HG03135 (cell line): Measurements from ENCODE around the gene SPATA12.
A peak's percentile ranks its signal among the peaks of the same experiment; 100 is the strongest.

Experiments used
- ATAC-seq: cut with Tn5 transposase; IDR thresholded peaks from one replicate; pipeline ENCODE4 v1.9.1; 2021; ENCODE audit warnings: mild to moderate bottlenecking, moderate library complexity; ENCODE audit not compliant: unreplicated experiment

Gene SPATA12

DNA sequence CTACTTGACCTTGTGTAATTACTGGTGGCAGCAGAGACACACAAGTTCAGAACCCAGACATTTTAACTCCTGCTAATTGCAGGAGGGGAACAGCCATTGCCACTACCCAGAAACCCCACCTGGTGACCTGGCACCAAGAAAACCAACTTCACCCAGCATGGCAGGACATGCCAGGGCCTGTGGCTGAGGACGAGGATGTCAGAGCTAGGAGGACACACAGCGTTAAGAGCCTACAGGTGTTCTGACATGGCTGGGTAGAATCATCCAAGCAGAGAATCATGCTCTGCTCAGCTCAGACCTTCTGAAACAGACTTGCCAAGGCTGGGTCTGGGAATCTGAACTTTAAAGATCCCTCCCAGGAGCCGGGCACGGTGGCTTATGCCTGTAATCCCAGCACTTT is 11.7 kb upstream of the SPATA12 start:
- ATAC-seq, result no peak

DNA sequence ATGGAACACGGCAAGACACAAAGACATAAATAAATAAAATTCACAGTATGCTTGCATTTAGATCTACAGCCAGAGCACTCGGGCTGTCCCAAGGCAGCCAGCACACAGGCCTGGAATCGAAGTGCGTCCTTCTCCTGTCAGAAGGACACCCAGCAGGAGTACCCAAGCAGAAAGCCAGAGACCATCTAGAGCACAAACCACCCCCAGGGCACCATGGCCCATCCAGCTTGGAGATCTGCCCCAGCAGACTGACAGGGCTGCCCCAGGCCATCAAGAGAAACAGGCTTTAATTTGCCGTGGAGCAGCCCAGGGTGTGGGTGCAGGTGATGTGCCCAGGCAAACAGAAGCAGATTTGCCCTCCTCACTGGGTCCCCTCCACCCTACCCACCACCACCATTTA is 7.8 kb upstream of the SPATA12 start:
- no peak for ATAC-seq

DNA sequence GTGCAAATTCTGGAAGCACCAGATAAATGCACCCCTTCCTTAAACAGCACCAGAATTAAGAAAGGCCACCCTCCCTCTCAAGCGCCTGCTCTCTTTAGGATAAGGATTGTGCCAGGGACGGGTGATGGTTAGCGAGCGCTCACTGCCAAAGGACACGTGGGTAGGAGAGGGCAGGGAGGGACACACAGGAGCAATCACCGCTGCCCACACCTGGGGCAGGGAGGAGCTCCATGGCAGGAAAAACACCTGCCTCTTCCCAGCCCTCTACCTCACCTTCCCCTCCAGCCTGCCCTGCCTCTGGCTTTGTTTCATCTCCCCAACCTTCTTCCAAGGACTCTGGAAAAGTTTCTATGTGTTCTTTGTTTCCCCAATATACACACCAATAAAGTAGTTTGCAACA is 7.3 kb upstream of the SPATA12 start:
- no peak for ATAC-seq

- no peak for ATAC-seq
Observed at GRCh38 chr3:57057351-57057750, 3.1 kb upstream of the SPATA12 start.

DNA sequence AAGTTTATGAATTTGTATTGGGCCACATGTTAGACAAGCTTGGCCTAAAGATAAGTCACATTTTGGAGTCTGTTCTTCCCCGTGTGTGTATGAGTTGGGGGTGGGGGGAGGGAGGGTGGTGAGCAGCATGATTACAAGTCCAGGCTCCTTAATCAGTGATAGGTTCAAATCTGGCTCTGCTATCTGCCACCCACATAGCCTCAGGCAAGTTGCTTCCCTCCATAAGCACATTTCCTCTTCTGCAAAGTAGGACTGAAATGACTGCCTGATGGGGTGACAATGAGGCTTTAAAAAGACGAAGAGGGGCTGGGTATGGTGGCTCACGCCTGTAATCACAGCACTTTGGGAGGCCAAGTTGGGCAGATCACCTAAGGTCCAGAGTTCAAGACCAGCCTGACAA is 1.1 kb upstream of the SPATA12 start:
- no peak for ATAC-seq

- ATAC-seq, result no peak
Observed at GRCh38 chr3:57061556-57061955, 1.1 kb downstream of the SPATA12 start.

DNA sequence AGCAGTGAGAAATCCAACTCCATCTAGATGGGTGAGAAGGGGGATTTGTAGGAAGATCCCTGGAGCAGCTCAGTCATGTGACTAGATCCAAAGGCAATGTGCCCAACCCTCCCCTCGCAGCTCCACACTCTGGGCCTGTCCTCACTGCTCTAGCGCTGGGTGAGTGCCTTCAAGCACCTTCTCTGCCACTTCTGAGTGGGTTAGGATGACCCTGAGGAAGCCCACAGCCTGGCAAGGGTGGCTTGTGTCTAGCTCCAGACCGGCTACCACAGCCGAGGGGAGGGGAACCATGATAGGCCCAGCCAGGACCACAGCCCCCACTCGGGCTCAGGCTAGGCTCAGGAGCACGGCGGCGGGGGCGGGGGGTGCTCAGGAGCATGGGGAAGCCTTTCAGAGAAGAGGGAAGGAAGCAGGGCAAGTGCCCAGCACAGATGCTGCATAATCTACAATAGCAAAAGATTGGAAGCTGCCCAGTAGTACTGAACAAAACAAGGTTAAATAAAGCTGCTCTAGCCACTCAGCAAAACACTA is 1.7 kb downstream of the SPATA12 start:
- no peak for ATAC-seq

GRCh38 chr3:57063032-57063431 is 2.6 kb downstream of the SPATA12 start:
- no peak for ATAC-seq

GRCh38 chr3:57064001-57064400 is 3.5 kb downstream of the SPATA12 start:
- ATAC-seq, result no peak

DNA sequence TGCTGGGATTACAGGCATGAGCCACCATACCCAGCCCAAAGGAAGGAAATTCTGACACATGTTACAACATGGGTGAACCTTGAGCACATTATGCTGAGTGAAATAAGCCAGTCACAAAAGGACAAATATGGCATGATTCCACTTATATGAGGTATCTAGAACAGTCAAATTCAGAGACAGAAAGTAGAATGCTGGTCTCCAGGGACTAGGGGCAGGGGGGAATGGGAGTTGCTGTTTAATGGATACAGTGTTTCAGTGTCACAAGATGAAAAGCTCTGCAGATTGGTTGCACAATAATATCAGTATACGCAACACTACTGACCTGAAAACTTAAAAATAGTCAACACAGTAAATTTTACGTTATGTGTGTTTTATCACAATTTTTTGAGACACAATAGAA is 4.1 kb downstream of the SPATA12 start:
- ATAC-seq, result no peak

- no peak for ATAC-seq
Observed at GRCh38 chr3:57065588-57065987, 5.1 kb downstream of the SPATA12 start.

DNA sequence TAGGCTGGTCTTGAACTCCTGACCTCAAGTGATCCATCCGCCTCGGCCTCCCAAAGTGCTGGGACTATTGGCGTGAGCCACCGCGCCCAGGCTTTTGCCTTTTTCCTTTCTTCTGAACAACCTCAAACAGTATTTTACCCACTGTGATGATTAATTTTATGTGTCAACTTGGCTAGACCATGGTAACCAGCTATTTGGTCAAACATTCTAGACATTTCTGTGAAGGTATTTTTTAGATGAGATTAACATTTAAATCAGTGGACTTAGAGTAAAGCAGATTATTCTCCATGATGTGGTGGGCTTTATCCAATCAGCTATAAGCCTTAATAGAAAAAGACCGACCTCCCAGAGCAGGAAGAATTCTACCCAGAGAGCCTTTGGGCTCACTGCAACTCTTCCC is 6.0 kb downstream of the SPATA12 start:
- ATAC-seq, result no peak

DNA sequence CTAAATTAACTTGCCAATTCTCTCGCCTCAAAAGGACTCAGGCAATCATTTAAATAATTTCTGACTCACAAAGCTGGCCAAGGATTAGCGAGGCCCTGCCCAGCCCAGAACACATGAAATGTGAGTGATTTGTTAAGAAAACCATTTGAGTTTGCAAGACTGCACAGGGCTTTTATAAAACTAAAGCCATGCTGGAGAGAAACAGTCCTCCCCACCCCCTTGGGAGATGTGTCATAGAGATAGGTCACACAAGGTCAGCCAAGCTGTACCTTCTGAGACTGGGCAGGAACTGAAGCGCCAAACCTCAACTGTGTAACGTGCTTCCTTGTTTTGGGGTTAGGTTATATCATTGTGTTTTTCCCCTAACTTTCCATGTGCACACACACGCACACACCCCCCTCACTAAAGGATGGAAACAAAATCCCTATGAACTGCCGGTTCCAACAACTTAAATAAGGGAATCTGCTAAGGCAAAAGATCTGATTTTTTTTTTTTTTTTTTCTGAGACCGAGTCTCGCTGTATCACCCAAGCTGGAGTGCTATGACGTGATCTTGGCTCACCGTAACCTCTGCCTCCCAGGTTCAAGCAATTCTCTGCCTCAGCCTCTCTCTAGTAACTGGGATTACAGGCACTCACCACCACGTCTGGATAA is 8.1 kb downstream of the SPATA12 start:
- ATAC-seq, result peak; percentile 97

- ATAC-seq, result no peak
Observed at GRCh38 chr3:57069503-57069902, 9.0 kb downstream of the SPATA12 start.

DNA sequence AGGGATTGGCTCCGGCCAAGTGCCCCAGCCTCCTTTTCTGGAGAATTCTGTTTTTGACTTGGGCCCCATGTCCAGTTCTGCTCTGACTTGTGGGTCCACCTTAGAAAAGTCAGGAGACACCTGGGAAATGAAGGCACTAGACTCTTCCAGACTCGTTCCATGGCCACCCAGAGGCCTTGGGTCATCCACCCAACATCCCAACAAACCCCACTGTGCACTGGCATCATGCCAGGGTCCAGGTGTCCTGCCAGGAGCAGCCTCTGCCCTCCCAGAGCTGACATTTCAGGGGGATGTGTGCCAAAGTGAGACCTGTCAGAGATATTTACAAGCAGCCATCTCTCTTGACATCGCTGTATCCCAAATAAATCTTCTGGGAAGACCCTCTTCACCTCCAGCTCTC is 13.2 kb downstream of the SPATA12 start:
- no peak for ATAC-seq

DNA sequence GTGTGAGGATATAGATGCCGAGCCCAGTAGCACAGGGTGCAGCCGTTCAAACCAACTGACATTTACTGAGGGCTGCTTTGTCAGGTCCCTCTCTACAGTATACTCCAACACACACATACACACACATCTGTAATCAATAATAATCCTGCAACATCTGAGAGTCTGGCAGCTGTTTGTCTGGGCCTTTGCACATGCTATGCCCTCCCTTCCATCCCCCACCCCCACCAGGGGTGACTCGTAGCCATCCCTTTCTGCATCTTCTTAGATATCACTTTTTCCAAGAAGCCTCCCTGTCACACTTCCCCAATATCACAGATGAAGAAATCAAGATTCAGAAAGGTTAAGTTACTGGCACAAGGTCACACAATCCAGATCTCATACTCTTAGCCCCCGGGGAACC is 13.7 kb downstream of the SPATA12 start:
- no peak for ATAC-seq

GRCh38 chr3:57076422-57076951 is 16.0 kb downstream of the SPATA12 start:
- ATAC-seq, result no peak

DNA sequence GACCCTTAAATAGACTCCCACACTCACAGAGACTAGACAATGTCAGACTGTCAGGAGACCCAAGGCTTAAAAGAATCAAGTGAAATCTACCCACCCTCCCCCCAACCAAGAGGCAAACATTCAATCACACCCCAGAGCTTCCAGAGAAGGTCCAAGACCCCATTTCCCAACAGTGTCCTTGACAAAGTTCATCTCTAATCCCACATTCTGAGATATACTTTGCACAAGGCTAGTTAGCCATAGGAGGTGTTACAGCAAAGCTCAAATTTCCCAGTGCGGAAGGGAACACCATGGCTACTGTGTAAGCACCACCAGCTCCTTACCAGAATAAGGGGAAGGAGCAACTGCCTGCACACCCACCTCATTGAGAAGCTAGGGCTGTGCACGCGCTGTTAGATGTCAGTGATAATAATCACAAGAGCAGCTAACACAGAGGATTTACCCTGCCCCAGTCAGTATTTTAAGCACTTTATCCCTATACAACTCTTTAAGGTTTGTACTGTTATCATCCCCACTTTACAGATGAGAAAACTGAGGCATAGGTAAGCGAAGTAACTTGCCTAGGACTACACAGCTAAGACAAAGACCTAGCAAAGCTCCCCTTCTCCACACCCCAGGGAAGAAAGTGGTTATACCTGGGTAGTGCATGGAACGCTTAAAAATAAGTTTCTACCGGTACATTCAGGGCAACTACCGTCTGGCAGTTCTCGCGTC is 17.3 kb downstream of the SPATA12 start:
- ATAC-seq, result peak; percentile 15

- peak; percentile 54 for ATAC-seq
Observed at GRCh38 chr3:57078344-57078634, 17.8 kb downstream of the SPATA12 start.

DNA sequence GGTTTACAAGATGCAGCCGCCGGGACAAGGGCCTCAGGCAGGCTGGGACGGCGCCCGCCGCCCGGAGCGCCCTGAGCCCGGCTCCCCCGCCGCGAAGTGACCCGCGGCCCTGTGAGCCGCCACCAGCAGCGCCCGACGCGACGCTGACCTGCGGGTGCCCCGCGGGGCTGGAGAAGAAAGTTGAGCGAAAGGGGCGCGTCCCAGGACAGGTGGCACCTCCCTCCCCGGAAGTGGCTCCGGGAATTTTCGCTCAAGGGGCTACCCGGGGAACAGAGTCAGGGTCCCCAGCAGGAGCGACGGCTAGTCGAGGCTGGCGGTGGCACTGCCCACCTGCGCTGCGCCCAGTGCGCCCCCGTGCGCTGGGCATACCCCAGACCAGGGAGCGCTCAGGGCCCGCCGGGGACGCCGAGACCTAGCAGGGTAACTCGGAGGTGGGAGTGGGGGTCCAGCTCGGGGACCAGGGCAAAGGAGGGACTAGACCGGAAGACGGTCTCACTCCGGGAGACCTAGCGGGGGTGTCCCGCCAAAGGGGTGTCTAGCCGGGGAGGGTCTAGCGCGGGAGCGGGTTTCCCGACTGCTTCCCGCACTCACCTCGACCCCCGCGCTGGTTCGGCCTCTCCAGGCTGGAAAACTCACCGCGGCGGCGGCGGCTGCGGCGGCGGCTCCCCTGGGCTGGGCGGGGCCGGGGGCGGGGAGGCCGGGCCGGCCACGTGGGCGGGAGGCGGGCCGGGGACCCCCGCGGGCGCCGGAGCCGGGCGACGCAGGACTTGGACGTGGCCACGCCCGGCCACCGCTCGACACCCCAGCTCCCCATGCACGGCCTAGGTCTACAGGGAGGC is 18.4 kb downstream of the SPATA12 start:
- peak; percentile 13 for ATAC-seq

DNA sequence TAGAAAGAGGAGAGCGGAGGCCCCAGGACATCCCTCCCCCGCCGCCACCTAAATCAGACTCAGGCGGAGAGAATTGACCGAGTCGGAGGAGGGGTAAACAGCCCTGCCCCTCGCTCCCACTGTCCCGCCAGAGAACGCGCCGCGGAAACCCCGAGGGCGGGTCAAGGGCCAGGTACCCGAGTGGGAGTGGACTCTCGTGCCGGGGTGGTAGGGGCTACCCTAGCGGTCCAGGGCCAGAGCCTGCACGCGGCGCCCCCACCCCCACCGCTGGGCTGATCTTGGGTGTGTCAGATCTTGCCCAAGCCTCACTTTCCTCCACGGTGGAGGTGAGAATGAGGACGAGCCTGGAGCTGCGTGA is 19.0 kb downstream of the SPATA12 start:
- ATAC-seq, result no peak

DNA sequence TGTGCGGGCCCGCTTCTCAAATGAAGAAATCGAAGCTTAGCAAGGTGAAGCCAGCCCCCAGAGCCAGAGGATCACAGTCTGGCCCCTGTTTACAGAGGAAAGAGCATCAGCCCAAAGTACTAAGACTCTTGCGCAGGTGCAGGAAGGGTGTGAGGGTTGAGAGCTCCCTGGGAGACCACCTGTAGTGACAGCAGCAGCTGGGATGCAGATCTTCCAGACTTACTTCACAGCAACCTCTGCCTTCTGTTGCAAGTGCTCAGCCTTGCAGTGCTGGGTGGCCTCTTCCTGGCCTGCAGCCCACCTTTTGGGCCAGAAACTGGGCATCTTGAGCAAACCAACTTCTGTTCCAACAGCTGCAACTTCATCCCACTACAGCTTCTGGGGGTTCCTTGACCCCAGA is 19.7 kb downstream of the SPATA12 start:
- no peak for ATAC-seq
